GM12865 (cell line): ENCODE data around the gene CSKMT.

Experiments used
- DNase-seq: peaks from one replicate; pipeline ENCODE4 v3.0.0; 2010; ENCODE audit warnings: low read depth
- H3K4me3 ChIP-seq: 2 replicates; pipeline ENCODE4 v1.5.1; 2011; ENCODE audit warnings: mild to moderate bottlenecking, low read depth, low read length, control low read depth
- TF ChIP-seq, protein P1 (sequence below): IDR thresholded peaks from 2 replicates; pipeline ENCODE4 v1.5.1; 2011; ENCODE audit warnings: low read length, control low read depth, low read depth, inconsistent platforms; ENCODE audit not compliant: insufficient read depth; ENCODE audit errors: missing control alignments

CSKMT gene

DNA sequence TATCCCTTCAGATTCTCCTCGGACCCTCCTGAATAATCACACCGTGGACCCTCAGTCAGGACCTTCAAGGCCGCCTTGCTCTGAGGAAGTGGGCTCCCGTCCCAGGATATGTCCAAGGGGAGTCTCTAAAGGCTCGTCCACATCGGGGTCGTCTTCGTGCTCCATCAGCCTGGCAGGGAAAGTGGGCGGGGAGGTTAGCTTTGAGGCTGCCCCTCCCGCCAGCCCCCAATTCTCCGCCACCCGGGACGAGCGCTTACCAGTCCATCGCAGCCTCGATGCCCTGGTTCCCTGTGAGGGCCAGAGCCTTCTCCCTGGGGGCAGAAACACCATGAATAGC lies 13.3 kb downstream of the CSKMT start:
- no peak for DNase-seq

GRCh38 chr11:62678770-62679696 lies 13.9 kb downstream of the CSKMT start, which contains the start of gene UBXN1:
Gene UBXN1, minus strand, starts transcription at chr11:62679073. Its CDS starts 150 bp downstream, at chr11:62678923.
- DNase-seq: peak; percentile 89
- TF ChIP-seq, protein P1, sequence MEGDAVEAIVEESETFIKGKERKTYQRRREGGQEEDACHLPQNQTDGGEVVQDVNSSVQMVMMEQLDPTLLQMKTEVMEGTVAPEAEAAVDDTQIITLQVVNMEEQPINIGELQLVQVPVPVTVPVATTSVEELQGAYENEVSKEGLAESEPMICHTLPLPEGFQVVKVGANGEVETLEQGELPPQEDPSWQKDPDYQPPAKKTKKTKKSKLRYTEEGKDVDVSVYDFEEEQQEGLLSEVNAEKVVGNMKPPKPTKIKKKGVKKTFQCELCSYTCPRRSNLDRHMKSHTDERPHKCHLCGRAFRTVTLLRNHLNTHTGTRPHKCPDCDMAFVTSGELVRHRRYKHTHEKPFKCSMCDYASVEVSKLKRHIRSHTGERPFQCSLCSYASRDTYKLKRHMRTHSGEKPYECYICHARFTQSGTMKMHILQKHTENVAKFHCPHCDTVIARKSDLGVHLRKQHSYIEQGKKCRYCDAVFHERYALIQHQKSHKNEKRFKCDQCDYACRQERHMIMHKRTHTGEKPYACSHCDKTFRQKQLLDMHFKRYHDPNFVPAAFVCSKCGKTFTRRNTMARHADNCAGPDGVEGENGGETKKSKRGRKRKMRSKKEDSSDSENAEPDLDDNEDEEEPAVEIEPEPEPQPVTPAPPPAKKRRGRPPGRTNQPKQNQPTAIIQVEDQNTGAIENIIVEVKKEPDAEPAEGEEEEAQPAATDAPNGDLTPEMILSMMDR: no peak
- peak within 1 kb of the TSS; percentile 88 for H3K4me3 ChIP-seq

More for the DNA sequence above, 13.3 kb downstream of the CSKMT start:
- H3K4me3 ChIP-seq: peak overlapping the region; percentile 88
- TF ChIP-seq, protein P1: no peak

GRCh38 chr11:62680825-62681240 lies 15.7 kb downstream of the CSKMT start:
- DNase-seq: peak; percentile 82
- TF ChIP-seq, protein P1: peak; percentile 69
- H3K4me3 ChIP-seq: no peak overlapping the region

DNA sequence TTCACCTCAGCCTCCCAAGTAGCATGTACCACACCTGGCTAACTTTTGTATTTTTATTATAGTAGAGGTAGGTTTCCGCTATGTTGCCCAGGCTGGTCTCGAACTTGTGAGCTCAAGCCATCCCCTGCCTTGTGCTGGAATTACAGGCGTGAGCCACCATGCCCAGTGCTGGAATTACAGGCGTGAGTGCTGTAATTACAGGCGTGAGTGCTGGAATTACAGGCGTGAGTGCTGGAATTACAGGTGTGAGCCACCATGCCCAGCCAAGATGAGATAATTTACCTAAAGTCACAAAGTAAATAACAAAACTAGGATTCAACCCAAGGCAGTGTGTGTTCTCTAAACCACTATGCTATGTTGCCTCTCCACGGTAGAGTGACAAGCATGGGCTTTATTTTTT lies 17.4 kb downstream of the CSKMT start:
- no peak for DNase-seq
- TF ChIP-seq, protein P1: no peak
- no peak overlapping the region for H3K4me3 ChIP-seq

GRCh38 chr11:62687508-62688396 lies 22.6 kb downstream of the CSKMT start:
- DNase-seq: no peak
- TF ChIP-seq, protein P1: no peak
- no peak overlapping the region for H3K4me3 ChIP-seq

- TF ChIP-seq, protein P1: no peak
- no peak for DNase-seq
- no peak overlapping the region for H3K4me3 ChIP-seq
Measured at GRCh38 chr11:62688491-62688890, 23.4 kb downstream of the CSKMT start.
